ENCODE data around the gene ITGB5. TPM values are rescaled to one million over a fixed set of nuclear protein-coding genes. Genes with fewer than 3 reads are reported as not detected.

Gene ITGB5
- total RNA-seq, 1 experiment from 2014 or later = 132 TPM

- Histone ChIP-seq H3K4me3 (ENCODE audit: low read depth, low read length) (no peak overlapping the region), H3K27me3 (replicated peaks; ENCODE audit: control insufficient read depth, insufficient read depth, low read length) (no peaks in the 10 kb centered on the region), H3K36me3 (ENCODE audit: control insufficient read depth, insufficient read depth, low read length) (no peaks in the 10 kb centered on the region), H3K4me1 (0 out of 2 replicates have a peak, but pooled peaks cover 6% of the 10 kb centered on the region), H3K9me3 (no peaks in the 10 kb centered on the region)
- Mint-ChIP-seq H3K4me1 (ENCODE audit: low read depth, unreplicated experiment) (no peaks in the 10 kb centered on the region), H3K9me3 (ENCODE audit: unreplicated experiment) (no peaks in the 10 kb centered on the region), H3K27ac (ENCODE audit: unreplicated experiment) (no peak overlapping the region), H3K27me3 (ENCODE audit: insufficient read depth, unreplicated experiment) (no peaks in the 10 kb centered on the region), H3K4me3 (ENCODE audit: unreplicated experiment) (no peak overlapping the region), H3K36me3 (ENCODE audit: insufficient read depth, unreplicated experiment) (peaks cover 5% of the 10 kb centered on the region)
- DNase-seq = no peak
- no peak for TF ChIP-seq CTCF (IDR thresholded peaks at IDR 0.05; ENCODE audit: insufficient read depth in 1 of 2, low read depth in 1 of 2, low read length in 1 of 2, severe bottlenecking in 1 of 2, unreplicated experiment in 1 of 2)
- ChIA-PET POLR2A (no interaction called here), CTCF (interaction anchor here (0.6 to 2.7 kb wide), 8 partner anchors 9 to 808 kb away, joined by 3 to 48 read pairs (median 4); partner anchors contain the start of gene ITGB5)
- no TSS peak for BruUV-seq (replicated peaks)
- intact Hi-C loops (cut with micrococcal nuclease; ENCODE audit: unreplicated experiment) = loop anchor here (5.0 kb wide), 1 partner anchor 100 kb away; the partner anchor contains the start of gene ITGB5
These were observed 99.5 kb downstream of the ITGB5 start for GRCh38 chr3:124787476-124788195.

GRCh38 chr3:124786511-124787241 lies 100.5 kb downstream of the ITGB5 start:
- Mint-ChIP-seq H3K27ac (ENCODE audit: unreplicated experiment) (peak overlapping the region; percentile 53), H3K9me3 (ENCODE audit: unreplicated experiment) (no peaks in the 10 kb centered on the region), H3K27me3 (ENCODE audit: insufficient read depth, unreplicated experiment) (no peaks in the 10 kb centered on the region), H3K4me3 (ENCODE audit: unreplicated experiment) (no peak overlapping the region), H3K4me1 (ENCODE audit: low read depth, unreplicated experiment) (peaks cover 6% of the 10 kb centered on the region), H3K36me3 (ENCODE audit: insufficient read depth, unreplicated experiment) (peaks cover 5% of the 10 kb centered on the region)
- intact Hi-C loops (cut with micrococcal nuclease; ENCODE audit: unreplicated experiment) = loop anchor here (1.0 to 5.0 kb wide), 3 partner anchors 49 to 115 kb away; partner anchors contain the start of gene ITGB5
- Histone ChIP-seq H3K4me1 (peaks cover 9% of the 10 kb centered on the region; the same call in 1 of the 2 replicates), H3K9me3 (no peaks in the 10 kb centered on the region), H3K36me3 (ENCODE audit: control insufficient read depth, insufficient read depth, low read length) (no peaks in the 10 kb centered on the region), H3K27me3 (replicated peaks; ENCODE audit: control insufficient read depth, insufficient read depth, low read length) (no peaks in the 10 kb centered on the region), H3K4me3 (ENCODE audit: low read depth, low read length) (no peak overlapping the region)
- POLR2A ChIA-PET = no interaction called here
- BruUV-seq (replicated peaks) = no TSS peak
- no peak for DNase-seq
- CTCF ChIA-PET = interaction anchor here (0.5 to 2.7 kb wide), 14 partner anchors 10 to 809 kb away, joined by 3 to 48 read pairs (median 5); partner anchors contain the start of gene ITGB5
- TF ChIP-seq CTCF (IDR thresholded peaks at IDR 0.05; ENCODE audit: insufficient read depth in 1 of 2, low read depth in 1 of 2, low read length in 1 of 2, severe bottlenecking in 1 of 2, unreplicated experiment in 1 of 2) = peak; percentile 24 to 25

GRCh38 chr3:124785973-124786372 lies 101.2 kb downstream of the ITGB5 start:
- peak overlapping the region; percentile 53 for H3K27ac Mint-ChIP-seq (ENCODE audit: unreplicated experiment)
- no peak overlapping the region for H3K4me3 Mint-ChIP-seq (ENCODE audit: unreplicated experiment)
- no peak for TF ChIP-seq CTCF (IDR thresholded peaks at IDR 0.05; ENCODE audit: insufficient read depth in 1 of 2, low read depth in 1 of 2, low read length in 1 of 2, severe bottlenecking in 1 of 2, unreplicated experiment in 1 of 2)
- BruUV-seq (replicated peaks) = no TSS peak
- Histone ChIP-seq H3K9me3 (no peaks in the 10 kb centered on the region), H3K36me3 (ENCODE audit: control insufficient read depth, insufficient read depth, low read length) (no peaks in the 10 kb centered on the region), H3K4me3 (ENCODE audit: low read depth, low read length) (no peak overlapping the region), H3K4me1 (peaks cover 16% of the 10 kb centered on the region; the same call in 1 of the 2 replicates), H3K27me3 (replicated peaks; ENCODE audit: control insufficient read depth, insufficient read depth, low read length) (no peaks in the 10 kb centered on the region)
- peaks cover 12% of the 10 kb centered on the region for H3K4me1 Mint-ChIP-seq (ENCODE audit: low read depth, unreplicated experiment)
- POLR2A ChIA-PET = interaction anchor here (0.7 kb wide), 1 partner anchor 19 kb away, joined by 7 read pairs; no protein-coding TSS in a partner anchor
- peaks cover 5% of the 10 kb centered on the region for H3K36me3 Mint-ChIP-seq (ENCODE audit: insufficient read depth, unreplicated experiment)
- H3K27me3 Mint-ChIP-seq (ENCODE audit: insufficient read depth, unreplicated experiment) = no peaks in the 10 kb centered on the region
- intact Hi-C loops (cut with micrococcal nuclease; ENCODE audit: unreplicated experiment) = loop anchor here (1.0 to 5.0 kb wide), 3 partner anchors 49 to 115 kb away; partner anchors contain the start of gene ITGB5
- CTCF ChIA-PET = interaction anchor here (0.6 to 2.7 kb wide), 11 partner anchors 11 to 127 kb away, joined by 3 to 48 read pairs (median 5); partner anchors contain the start of gene ITGB5
- no peak for DNase-seq
- H3K9me3 Mint-ChIP-seq (ENCODE audit: unreplicated experiment) = no peaks in the 10 kb centered on the region

Measured in Caco-2 (cell line).